HL-60 (cell line): ENCODE measurements around the gene CCDC92B.

Source experiments
- DNase-seq, 2 experiments: peaks; one replicate each; pipeline ENCODE4 v3.0.0-alpha.2; 2010 to 2020; ENCODE audit warnings: low read depth in 1 of 2, low spot score in 1 of 2
- H3K27ac ChIP-seq: fragments of 250-450 bp; sonication (Bioruptor Pico); replicated peaks from 2 replicates; pipeline ENCODE4 v1.5.1; 2020; ENCODE audit warnings: mild to moderate bottlenecking, moderate library complexity
- H3K27me3 ChIP-seq: fragments of 250-450 bp; sonication (Bioruptor Pico); 2 replicates; pipeline ENCODE4 v1.5.1; 2021; ENCODE audit warnings: mild to moderate bottlenecking, moderate library complexity; ENCODE audit not compliant: insufficient read depth, poor library complexity, severe bottlenecking
- H3K4me3 ChIP-seq: replicated peaks from 2 replicates; pipeline ENCODE4 v1.5.1; 2011; ENCODE audit warnings: mild to moderate bottlenecking, control low read depth, low read length; ENCODE audit not compliant: insufficient read depth
- CTCF ChIP-seq: IDR thresholded peaks from one replicate; pipeline ENCODE4 v1.5.1; 2011; ENCODE audit warnings: low read length, control low read depth, inconsistent platforms; ENCODE audit not compliant: insufficient read depth
- GABPA ChIP-seq: IDR thresholded peaks from 2 replicates; pipeline ENCODE4 v1.6.1; 2012; ENCODE audit warnings: low read depth
- POLR2AphosphoS5 ChIP-seq: IDR thresholded peaks from 2 replicates; pipeline ENCODE4 v1.6.1; 2012; ENCODE audit warnings: low read depth
- REST ChIP-seq: IDR thresholded peaks from 2 replicates; pipeline ENCODE4 v1.6.1; 2012; ENCODE audit warnings: low read depth; ENCODE audit not compliant: insufficient replicate concordance
- SPI1 ChIP-seq: IDR thresholded peaks from 2 replicates; pipeline ENCODE4 v1.6.1; 2012; ENCODE audit warnings: low read depth, mild to moderate bottlenecking, borderline replicate concordance

CCDC92B gene

GRCh38 chr17:2707721-2708584, 41.5 kb downstream of the CCDC92B start:
- DNase-seq = no peak
- H3K27ac ChIP-seq = no peak overlapping the region
- no peaks in the 10 kb centered on the region for H3K27me3 ChIP-seq
- no peak overlapping the region for H3K4me3 ChIP-seq
- TF ChIP-seq POLR2AphosphoS5 (no peak), GABPA (no peak), CTCF (no peak), SPI1 (no peak), REST (no peak)

GRCh38 chr17:2706911-2707510, 42.4 kb downstream of the CCDC92B start:
- DNase-seq = no peak
- H3K4me3 ChIP-seq = no peak overlapping the region
- H3K27ac ChIP-seq = no peak overlapping the region

More at GRCh38 chr17:2706911-2707510, 42.4 kb downstream of the CCDC92B start:
- H3K27me3 ChIP-seq = no peaks in the 10 kb centered on the region
- TF ChIP-seq REST (no peak), GABPA (no peak), SPI1 (no peak), CTCF (no peak), POLR2AphosphoS5 (no peak)
